Activated naive CD8-positive, alpha-beta T cell (primary cell): Measurements from ENCODE around the gene ARHGAP12.
"Not testable (repeated sequence)": the region's sequence is repeated elsewhere in the genome, so short reads cannot be mapped to it uniquely, and the experiment has no call there.

Experiments
- H3K27ac Mint-ChIP-seq: one replicate; pipeline ENCODE4 v1.8.0; 2021; ENCODE audit warnings: mixed read lengths
- H3K27me3 Mint-ChIP-seq: one replicate; pipeline ENCODE4 v1.8.0; 2021; ENCODE audit warnings: mixed read lengths
- H3K36me3 Mint-ChIP-seq: one replicate; pipeline ENCODE4 v1.8.0; 2021; ENCODE audit warnings: mixed read lengths
- H3K4me1 Mint-ChIP-seq: one replicate; pipeline ENCODE4 v1.8.0; 2021; ENCODE audit warnings: low read depth, mixed read lengths
- H3K4me3 Mint-ChIP-seq: one replicate; pipeline ENCODE4 v1.8.0; 2021; ENCODE audit warnings: mild to moderate bottlenecking, mixed read lengths
- H3K9me3 Mint-ChIP-seq: one replicate; pipeline ENCODE4 v1.8.0; 2021; ENCODE audit warnings: low read depth, mixed read lengths

The ARHGAP12 gene

DNA sequence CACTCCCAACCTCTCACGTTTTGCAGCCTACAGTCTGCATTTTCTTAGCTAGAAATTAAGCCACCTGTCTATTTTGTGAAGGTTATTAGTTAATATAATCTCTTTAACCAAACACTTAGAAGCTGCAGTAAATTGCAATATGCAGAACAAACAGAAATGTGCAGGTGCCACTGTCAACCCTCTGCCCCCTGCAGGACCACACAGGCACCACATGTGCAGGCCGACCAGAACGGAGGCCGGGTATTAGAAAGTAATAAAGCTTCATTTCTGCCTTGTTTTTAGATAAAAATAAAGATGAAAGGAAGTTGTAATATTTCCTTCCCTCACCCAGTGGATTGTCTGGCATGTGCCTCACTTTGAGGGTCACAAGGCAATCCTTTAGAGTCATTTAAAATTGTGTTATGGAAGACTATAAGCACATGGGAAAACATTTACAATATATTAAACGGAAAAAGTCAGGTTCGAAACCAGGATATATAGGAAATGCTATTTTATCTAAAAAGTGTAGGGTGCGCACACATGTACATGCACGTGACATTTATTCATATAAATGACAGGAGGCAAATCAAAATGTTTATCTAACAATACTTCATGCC lies 158.2 kb downstream of the ARHGAP12 start:
- Mint-ChIP-seq H3K27ac (no peak overlapping the region), H3K4me3 (no peak overlapping the region), H3K36me3 (no peaks in the 10 kb centered on the region), H3K27me3 (no peaks in the 10 kb centered on the region), H3K9me3 (no peaks in the 10 kb centered on the region), H3K4me1 (peaks cover 3% of the 10 kb centered on the region)

DNA sequence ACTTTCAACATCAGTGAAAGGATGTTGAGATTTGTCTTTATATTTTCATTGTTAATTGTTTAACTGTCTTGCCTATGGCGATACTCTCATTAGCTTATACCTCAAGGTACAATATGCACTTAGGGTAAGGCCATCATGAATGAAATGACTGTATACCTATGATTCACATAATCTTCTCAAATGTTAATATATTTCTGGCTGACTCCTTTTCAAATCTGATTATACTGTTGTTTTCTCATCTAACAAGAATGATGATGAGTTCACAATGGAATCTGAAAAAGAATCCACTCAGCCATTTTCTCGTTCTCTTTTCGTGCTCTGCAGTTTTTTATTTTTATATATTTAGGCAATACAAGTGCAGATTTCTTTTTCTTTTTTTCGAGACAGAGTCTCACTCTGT lies 159.1 kb downstream of the ARHGAP12 start:
- no peaks in the 10 kb centered on the region for H3K9me3 Mint-ChIP-seq

DNA sequence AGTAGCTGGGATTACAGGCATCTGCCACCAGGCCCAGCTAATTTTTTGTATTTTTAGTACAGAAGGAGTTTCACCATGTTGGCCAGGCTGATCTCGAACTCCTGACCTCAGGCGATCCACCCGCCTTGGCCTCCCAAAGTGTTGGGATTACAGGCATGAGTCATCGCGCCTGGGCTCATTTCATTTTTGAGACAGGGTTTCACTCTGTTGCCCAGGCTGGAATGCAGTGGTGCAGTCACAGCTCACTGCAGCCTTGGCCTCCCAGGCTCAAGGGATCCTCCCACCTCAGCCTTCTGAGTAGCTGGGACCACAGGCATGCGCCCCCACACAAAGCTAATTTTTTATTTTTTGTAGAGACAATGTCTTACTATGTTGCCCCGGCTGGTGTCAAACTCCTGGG lies 159.7 kb downstream of the ARHGAP12 start:
- H3K36me3 Mint-ChIP-seq, H3K27me3 Mint-ChIP-seq, H3K4me3 Mint-ChIP-seq, H3K4me1 Mint-ChIP-seq, H3K9me3 Mint-ChIP-seq, H3K27ac Mint-ChIP-seq: not testable (repeated sequence)

More for the DNA sequence above, 159.1 kb downstream of the ARHGAP12 start:
- Mint-ChIP-seq H3K27me3 (no peaks in the 10 kb centered on the region), H3K4me3 (no peak overlapping the region), H3K27ac (no peak overlapping the region), H3K4me1 (peaks cover 3% of the 10 kb centered on the region), H3K36me3 (no peaks in the 10 kb centered on the region)

DNA sequence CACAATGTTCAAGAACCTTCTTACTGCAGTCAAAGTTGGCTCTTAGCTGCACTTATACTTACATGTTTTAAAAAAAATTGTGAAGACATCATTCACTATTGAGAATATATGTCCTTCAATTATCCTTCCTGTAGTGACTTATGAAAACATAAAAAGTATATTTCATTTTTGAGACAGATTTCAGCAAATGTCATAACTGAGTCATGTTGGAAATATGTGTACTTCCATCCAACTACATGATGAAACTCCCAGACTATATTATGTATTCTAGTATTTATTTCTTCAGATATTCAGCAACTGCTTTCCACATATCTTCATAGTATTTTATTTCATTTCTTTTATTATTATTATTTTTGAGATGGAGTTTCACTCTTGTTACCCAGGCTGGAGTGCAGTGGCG lies 160.2 kb downstream of the ARHGAP12 start:
- Mint-ChIP-seq H3K27me3 (no peaks in the 10 kb centered on the region), H3K4me3 (no peak overlapping the region), H3K27ac (no peak overlapping the region), H3K36me3 (no peaks in the 10 kb centered on the region), H3K9me3 (no peaks in the 10 kb centered on the region), H3K4me1 (peaks cover 3% of the 10 kb centered on the region)

DNA sequence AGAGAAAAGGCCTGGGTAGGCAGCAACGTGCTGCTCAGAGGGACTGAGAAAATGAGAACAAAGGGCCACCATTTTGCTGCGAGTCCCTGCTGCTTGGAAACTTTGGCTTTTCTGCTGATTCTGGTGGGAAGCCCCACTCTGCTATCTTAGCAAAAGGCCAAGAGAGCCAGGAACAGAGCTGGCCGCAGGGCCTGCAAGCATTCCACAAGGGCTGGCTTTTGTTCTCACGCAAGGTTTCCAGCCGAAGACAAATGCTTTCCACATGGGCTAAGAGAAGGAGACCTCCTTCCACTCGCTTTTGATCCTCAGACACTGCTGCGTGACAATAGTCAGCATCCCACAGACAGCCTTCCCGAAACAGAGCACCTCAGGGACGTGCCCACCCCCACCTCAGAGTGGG lies 163.1 kb downstream of the ARHGAP12 start:
- no peak overlapping the region for H3K27ac Mint-ChIP-seq
- H3K9me3 Mint-ChIP-seq: no peaks in the 10 kb centered on the region
- no peaks in the 10 kb centered on the region for H3K27me3 Mint-ChIP-seq
- no peaks in the 10 kb centered on the region for H3K36me3 Mint-ChIP-seq
- peaks cover 12% of the 10 kb centered on the region for H3K4me1 Mint-ChIP-seq
- no peak overlapping the region for H3K4me3 Mint-ChIP-seq

DNA sequence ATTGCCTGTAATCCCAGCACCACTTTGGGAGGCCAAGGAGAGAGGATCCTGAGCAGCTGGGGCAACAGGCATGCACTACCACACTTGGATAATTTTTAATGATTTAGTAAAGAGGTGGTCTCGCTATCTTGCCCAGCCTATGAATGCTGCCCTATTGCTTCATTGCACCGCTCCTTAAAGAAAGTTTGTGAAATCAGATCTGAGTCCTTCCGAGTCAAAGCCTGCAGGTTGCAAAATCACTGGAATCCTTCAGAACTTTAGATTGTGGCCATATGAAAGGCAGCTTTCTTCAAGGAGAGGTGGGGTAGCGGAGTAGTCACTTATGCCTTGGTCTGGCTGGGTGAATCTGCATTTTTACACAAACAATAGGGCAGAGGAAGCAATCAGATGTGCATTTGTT lies 166.3 kb downstream of the ARHGAP12 start:
- Mint-ChIP-seq H3K27me3 (no peaks in the 10 kb centered on the region), H3K36me3 (no peaks in the 10 kb centered on the region), H3K4me1 (peaks cover 17% of the 10 kb centered on the region), H3K27ac (no peak overlapping the region), H3K9me3 (no peaks in the 10 kb centered on the region), H3K4me3 (no peak overlapping the region)

DNA sequence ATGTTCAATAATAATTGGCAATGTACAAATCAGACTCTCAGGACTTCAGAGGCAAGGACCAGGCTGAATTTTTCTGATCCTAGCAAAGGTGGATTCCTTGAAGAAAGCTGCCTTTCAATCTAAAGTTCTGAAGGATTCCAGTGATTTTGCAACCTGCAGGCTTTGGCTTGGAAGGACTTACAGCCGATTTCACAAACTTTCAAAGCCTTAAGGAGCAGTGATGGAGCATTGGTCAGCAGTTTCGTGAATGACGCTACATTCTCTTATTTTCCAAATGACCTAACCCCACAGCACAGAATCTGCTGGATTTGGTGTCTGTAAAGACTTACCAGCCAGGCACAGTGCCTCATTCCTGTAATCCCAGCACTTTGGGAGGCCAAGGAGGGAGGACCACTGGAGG lies 167.5 kb downstream of the ARHGAP12 start:
- no peaks in the 10 kb centered on the region for H3K36me3 Mint-ChIP-seq

DNA sequence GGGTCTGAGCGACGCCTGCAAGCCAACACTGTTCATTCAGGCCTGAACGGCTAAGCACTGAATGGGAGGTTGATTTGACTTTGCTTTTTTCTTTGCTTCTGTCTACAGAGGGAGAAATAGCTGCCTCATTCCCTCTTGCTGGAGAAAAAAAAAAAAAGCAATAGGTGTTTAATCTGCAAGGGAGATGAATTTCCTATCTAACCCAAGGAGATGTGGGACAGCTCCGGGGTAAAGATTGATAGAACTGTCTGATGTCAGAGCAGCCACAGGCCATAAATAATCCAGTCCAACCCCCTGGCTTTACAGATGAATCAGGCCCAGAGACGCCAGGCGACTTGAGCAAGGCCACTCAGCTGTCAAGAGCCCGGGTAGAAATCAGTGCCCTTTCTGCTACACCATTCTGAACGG lies 168.0 kb downstream of the ARHGAP12 start:
- Mint-ChIP-seq H3K4me3 (peak overlapping the region; percentile 86), H3K36me3 (no peaks in the 10 kb centered on the region), H3K27ac (peak overlapping the region; percentile 93), H3K27me3 (no peaks in the 10 kb centered on the region), H3K4me1 (peaks cover 17% of the 10 kb centered on the region), H3K9me3 (no peaks in the 10 kb centered on the region)

More for the DNA sequence above, 167.5 kb downstream of the ARHGAP12 start:
- Mint-ChIP-seq H3K9me3 (no peaks in the 10 kb centered on the region), H3K4me1 (peaks cover 17% of the 10 kb centered on the region), H3K27me3 (no peaks in the 10 kb centered on the region), H3K4me3 (peak overlapping the region; percentile 67), H3K27ac (peak overlapping the region; percentile 70)

DNA sequence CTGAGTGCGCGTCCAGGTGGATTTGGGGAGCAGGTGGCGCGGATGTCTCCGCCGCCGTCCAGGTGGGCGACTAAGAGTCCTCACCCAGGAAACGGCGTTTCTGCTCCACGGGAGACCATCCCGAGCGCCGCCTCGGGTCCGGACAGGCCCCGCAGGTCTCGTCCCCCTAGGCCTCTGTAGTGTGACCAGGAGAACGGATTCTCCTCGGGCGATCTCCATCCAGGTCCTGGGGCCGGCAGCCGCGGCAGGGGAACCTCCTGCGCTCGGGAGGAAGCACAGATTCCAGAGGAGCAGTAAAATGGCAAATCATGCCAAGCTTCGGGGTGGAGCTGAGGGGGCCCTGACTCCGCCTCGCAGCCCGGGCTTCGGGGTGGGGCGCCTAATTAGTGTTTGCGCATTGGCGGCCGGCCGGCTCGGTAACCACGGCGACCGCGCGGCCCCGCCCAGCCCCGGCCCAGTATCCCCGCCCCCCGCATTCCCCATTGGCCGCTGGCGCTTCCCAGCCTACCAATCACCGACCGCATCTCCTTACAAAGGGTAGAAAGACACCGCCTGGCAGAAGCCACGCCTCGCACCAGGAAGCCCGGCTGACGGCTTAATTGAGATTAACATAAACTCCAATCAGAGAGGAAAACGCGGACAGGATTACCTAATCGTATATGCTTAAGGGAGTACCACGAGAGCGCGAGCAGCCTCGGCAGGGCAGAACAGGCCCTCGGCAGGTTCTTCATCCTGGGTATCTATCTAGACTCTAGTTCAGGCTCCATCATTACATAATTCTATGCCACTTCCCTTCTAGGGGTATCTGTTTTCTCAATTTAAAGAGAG lies 168.6 kb downstream of the ARHGAP12 start:
- Mint-ChIP-seq H3K4me1 (peaks cover 17% of the 10 kb centered on the region), H3K36me3 (no peaks in the 10 kb centered on the region), H3K4me3 (peak overlapping the region; percentile 86), H3K9me3 (no peaks in the 10 kb centered on the region), H3K27ac (peak overlapping the region; percentile 93), H3K27me3 (no peaks in the 10 kb centered on the region)

DNA sequence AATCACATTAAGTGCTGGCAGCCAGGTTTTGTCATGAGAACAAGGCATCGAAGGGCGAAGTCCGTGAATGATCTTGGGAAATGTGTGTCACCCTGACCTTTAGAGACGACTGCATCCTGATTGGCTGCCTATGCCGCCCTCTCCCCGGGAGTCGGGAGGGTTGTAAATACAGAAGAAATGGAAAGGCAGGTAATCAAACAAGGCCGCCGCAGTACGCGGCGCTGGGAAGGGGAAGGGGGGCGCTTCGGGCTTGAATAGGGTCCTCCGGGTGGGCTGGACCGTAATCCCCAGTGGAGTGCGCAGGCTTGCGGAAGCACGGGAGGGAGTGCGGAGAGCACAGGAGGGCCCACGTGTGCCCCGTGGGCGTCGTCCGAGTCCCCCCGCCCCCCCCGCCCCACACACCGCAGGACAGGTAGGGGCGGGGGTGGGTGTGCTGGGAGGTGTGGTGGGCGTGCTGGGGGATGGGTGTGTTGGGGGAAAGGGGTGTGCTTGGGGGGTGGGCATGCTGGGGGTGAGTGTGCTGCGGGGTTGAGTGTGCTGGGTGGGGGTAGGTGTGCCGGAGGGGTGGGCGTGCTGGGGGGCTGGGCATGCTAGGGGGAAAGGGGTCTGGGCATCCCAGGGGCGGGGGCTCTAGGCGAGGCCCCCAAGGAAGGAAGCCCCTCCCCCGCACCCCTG lies 169.4 kb downstream of the ARHGAP12 start:
- peak overlapping the region; percentile 96 for H3K4me3 Mint-ChIP-seq
- no peaks in the 10 kb centered on the region for H3K9me3 Mint-ChIP-seq
- no peaks in the 10 kb centered on the region for H3K27me3 Mint-ChIP-seq
- peaks cover 17% of the 10 kb centered on the region for H3K4me1 Mint-ChIP-seq
- peak overlapping the region; percentile 97 for H3K27ac Mint-ChIP-seq
- no peaks in the 10 kb centered on the region for H3K36me3 Mint-ChIP-seq

DNA sequence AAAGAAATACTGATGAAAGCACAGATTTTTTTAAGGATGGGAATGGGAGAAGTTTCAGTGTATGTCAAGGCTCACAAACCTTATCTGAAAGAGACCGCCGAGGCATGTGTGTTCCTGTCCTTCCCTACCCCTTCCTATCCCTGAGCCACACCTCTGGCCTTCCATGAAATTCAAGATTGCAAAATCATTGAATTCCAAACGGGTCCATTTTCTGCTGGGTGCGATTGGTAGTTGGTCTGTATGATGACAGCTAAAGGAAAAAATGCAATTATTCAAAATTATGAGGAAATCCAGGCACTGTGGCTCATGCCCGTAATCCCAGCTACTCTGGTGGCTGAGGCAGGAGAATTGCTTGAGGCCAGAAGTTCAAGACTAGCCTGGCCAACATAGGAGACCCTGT lies 170.1 kb downstream of the ARHGAP12 start:
- Mint-ChIP-seq H3K27ac (no peak overlapping the region), H3K9me3 (no peaks in the 10 kb centered on the region), H3K4me3 (peak overlapping the region; percentile 12), H3K4me1 (peaks cover 17% of the 10 kb centered on the region), H3K27me3 (no peaks in the 10 kb centered on the region), H3K36me3 (no peaks in the 10 kb centered on the region)

DNA sequence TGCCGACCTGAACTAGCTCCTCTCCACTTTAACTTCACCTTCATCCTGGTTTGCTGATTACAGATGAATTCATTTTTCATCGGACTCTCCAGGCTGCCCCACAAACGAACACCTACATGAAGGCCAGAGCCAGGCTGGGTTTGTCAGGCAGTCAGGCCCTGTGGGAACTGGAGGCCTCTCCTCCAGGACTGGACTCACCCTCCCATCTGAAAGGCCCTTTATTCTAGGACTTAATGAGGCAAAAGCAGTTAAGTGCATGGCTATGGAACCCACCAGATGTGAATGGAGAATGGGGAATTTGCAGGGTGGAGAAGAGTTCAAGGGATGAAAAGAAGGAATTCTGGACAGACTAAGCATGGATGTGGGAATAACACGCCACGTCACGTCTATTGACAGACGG lies 170.8 kb downstream of the ARHGAP12 start:
- Mint-ChIP-seq H3K27me3 (no peaks in the 10 kb centered on the region), H3K4me3 (no peak overlapping the region), H3K9me3 (no peaks in the 10 kb centered on the region), H3K4me1 (peaks cover 17% of the 10 kb centered on the region), H3K36me3 (no peaks in the 10 kb centered on the region), H3K27ac (peak overlapping the region; percentile 68)

DNA sequence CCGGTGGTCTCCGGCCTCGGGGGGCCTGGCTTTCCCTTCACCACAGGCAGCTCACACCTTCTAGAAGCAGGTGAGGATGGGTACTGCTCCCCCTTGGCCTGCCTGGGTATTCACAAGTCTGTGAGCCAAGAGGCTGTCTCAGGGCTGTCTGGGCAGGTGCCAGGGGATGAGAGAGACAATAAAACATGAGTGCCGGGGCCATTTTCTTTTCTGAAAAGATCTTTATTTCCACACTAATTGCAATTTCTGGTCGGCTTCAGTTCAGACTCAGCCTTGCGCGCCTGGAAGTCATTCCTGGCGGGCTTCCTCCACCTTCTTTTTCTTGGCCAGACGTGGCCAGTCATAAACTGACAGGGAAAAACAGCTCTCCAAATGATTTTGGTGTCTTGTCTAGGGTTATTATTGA lies 171.2 kb downstream of the ARHGAP12 start:
- H3K9me3 Mint-ChIP-seq: no peaks in the 10 kb centered on the region
- no peaks in the 10 kb centered on the region for H3K36me3 Mint-ChIP-seq
- H3K27ac Mint-ChIP-seq: peak overlapping the region; percentile 28
- H3K4me3 Mint-ChIP-seq: no peak overlapping the region
- H3K4me1 Mint-ChIP-seq: peaks cover 17% of the 10 kb centered on the region
- no peaks in the 10 kb centered on the region for H3K27me3 Mint-ChIP-seq

DNA sequence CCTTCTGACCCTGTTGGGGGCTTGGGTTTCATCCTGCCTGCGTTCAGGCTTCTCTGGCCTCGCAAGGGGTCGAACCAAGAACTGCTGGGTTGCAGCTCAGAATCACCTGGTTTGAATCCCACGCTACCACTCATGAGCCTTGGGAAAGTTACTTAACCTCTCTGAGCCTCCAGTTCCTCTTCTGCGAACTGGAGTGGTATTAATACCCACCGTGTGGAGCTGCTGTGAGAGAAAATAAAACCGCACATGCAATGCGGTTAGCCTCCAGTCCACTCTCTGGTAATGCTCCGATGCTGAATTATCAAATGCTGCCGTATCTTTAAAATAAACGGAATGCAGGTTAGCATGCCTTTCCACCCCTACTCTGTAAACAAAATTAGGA lies 171.9 kb downstream of the ARHGAP12 start:
- peaks cover 17% of the 10 kb centered on the region for H3K4me1 Mint-ChIP-seq
- H3K9me3 Mint-ChIP-seq: no peaks in the 10 kb centered on the region
- no peaks in the 10 kb centered on the region for H3K27me3 Mint-ChIP-seq
- H3K4me3 Mint-ChIP-seq: no peak overlapping the region
- H3K27ac Mint-ChIP-seq: no peak overlapping the region
- H3K36me3 Mint-ChIP-seq: no peaks in the 10 kb centered on the region

DNA sequence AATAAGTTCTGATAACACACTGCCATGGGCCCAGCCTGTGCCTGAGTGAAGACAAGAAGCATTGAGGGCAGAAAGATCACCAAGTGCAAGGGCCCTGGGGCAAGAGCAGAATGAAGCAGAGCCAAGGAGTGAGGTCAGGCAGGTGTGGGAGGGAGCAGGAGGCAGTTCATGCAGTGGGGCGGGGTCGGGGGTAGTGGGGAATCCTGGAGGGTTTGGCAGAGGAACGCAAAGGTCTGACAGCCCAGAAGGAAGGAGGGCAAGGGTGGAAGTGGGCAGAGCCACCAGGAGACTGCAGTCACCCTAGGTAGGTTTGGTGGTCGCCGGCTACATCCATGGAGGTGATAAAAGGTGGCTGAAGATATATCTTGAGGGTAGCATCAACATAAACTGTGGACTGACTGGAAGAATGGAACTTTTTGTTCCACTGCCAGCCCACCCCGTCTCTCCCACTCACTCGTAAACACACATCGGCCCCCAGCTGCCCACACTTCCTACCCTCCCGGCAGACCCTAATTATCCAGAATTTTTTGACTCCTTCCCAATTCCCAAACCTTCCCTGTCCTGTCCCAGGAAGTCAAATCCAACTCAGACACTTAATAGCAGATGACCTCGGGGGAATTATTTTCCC lies 172.4 kb downstream of the ARHGAP12 start:
- Mint-ChIP-seq H3K4me3 (no peak overlapping the region), H3K27ac (no peak overlapping the region), H3K4me1 (peaks cover 15% of the 10 kb centered on the region), H3K9me3 (no peaks in the 10 kb centered on the region), H3K27me3 (no peaks in the 10 kb centered on the region), H3K36me3 (no peaks in the 10 kb centered on the region)
